NCI-H2107 treated with DMSO at 0.1 percent for 48 hours (cell line): ENCODE data around the gene OR52B4.
"Not testable (repeated sequence)": the region's sequence is repeated elsewhere in the genome, so short reads cannot be mapped to it uniquely, and the experiment has no call there.

ENCODE experiments used
- DNase-seq: peaks from one replicate; lab custom pipeline; 2025; ENCODE audit not compliant: unreplicated experiment; lab: John Stamatoyannopoulos, UW

Gene OR52B4

GRCh38 chr11:4368286-4368685 lies at the start of gene OR52B4:
TSS of gene OR52B4 (minus strand) at chr11:4368386. CDS start at chr11:4368295, 91 bp downstream.
- no peak for DNase-seq

- no peak for DNase-seq
These were observed 48.6 kb upstream of the OR52B4 start for GRCh38 chr11:4416816-4417215.

- DNase-seq: no peak
These were observed 48.1 kb upstream of the OR52B4 start for GRCh38 chr11:4416306-4416705.

- DNase-seq: not testable (repeated sequence)
These were observed 38.0 kb upstream of the OR52B4 start for GRCh38 chr11:4406206-4406605.

- no peak for DNase-seq
These were observed 25.7 kb upstream of the OR52B4 start for GRCh38 chr11:4393858-4394223.

- peak; percentile 70 for DNase-seq
These were observed 25.1 kb upstream of the OR52B4 start, which contains the start of gene TRIM21 for GRCh38 chr11:4393209-4393857. TSS of gene TRIM21 (minus strand) at chr11:4393702. CDS start at chr11:4390409, 3,293 bp downstream.

- DNase-seq: no peak
These were observed 20.0 kb upstream of the OR52B4 start for GRCh38 chr11:4388221-4388620.

- DNase-seq: no peak
These were observed 18.0 kb upstream of the OR52B4 start for GRCh38 chr11:4385978-4386740.

- no peak for DNase-seq
These were observed 13.7 kb upstream of the OR52B4 start for GRCh38 chr11:4381901-4382300.

GRCh38 chr11:4375431-4376140 lies 7.4 kb upstream of the OR52B4 start:
- no peak for DNase-seq

- DNase-seq: no peak
These were observed 2.0 kb upstream of the OR52B4 start for GRCh38 chr11:4370166-4370565.

- DNase-seq: not testable (repeated sequence)
These were observed 20.0 kb downstream of the OR52B4 start for GRCh38 chr11:4348142-4348541.

GRCh38 chr11:4345366-4345765 lies 22.8 kb downstream of the OR52B4 start:
- DNase-seq: not testable (repeated sequence)

GRCh38 chr11:4334356-4334755 lies 33.8 kb downstream of the OR52B4 start:
- DNase-seq: not testable (repeated sequence)
